ENCODE measurements around the gene TIAM1.

The TIAM1 gene

DNA sequence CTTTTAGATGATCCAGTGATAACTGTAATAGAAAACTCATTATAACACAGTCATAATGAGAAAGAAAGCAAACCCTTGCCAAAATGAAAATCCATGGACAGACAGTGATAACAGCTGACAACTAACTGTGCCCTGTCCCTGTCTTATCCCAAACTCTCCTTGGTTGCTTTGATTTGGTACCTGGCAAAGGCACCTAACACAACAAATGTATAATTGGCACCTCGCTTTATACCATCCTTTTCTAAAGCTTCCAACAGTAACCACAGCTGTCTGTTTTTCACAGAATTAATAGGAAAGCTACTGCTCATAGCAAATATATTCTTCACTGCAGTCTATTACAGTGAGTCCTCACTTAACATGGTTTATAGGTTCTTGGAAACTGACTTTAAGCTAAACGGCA is 187.4 kb downstream of the TIAM1 start:
- H2BK12ac ChIP-seq (ENCODE audit: low read length), result no peak overlapping the region
- no peak overlapping the region for H4K91ac ChIP-seq (ENCODE audit: low read depth, low read length, poor library complexity)
- no peak overlapping the region for H3K18ac ChIP-seq (ENCODE audit: low read length)
- H3K4ac ChIP-seq (ENCODE audit: low read length), result no peak overlapping the region
- no peak overlapping the region for H3K14ac ChIP-seq (ENCODE audit: low read length)
- H3K4me3 ChIP-seq (ENCODE audit: low read length in 2 of 2), result no peak overlapping the region
- no peak for DNase-seq (ENCODE audit: low spot score)
- no peak overlapping the region for H2BK5ac ChIP-seq (ENCODE audit: low read length)
- peaks cover 9 to 29% of the 10 kb centered on the region in 2 donors for H3K4me1 ChIP-seq (ENCODE audit: control insufficient read depth in 2 of 2, insufficient read depth in 1 of 2, low read depth in 1 of 2, low read length in 2 of 2)
- H2BK15ac ChIP-seq (ENCODE audit: low read length), result no peak overlapping the region
- H3K23ac ChIP-seq (ENCODE audit: low read depth, low read length, poor library complexity), result no peak overlapping the region
- H4K8ac ChIP-seq (ENCODE audit: low read depth, low read length), result no peak overlapping the region
- no CpG with 5 or more reads among the region's 2 CpGs for WGBS, 2 donors (ENCODE audit: extremely low coverage in 2 of 2, insufficient read length in 2 of 2, insufficient replicate concordance in 1 of 2)
- H3K9ac ChIP-seq (ENCODE audit: low read depth, low read length, poor library complexity), result no peak overlapping the region
- no peak overlapping the region for H2BK120ac ChIP-seq (ENCODE audit: low read depth, low read length)
- H2AK5ac ChIP-seq (ENCODE audit: low read depth, low read length), result no peak overlapping the region
- H3K9me3 ChIP-seq (replicated peaks in 1 of 2; ENCODE audit: control insufficient read depth in 2 of 2, insufficient read depth in 1 of 2, low read depth in 1 of 2, low read length in 2 of 2), result peaks cover 4 to 5% of the 10 kb centered on the region in 2 donors
- H3K79me1 ChIP-seq (ENCODE audit: low read depth, low read length), result no peaks in the 10 kb centered on the region
- H3K36me3 ChIP-seq (replicated peaks in 1 of 2; ENCODE audit: control insufficient read depth in 2 of 2, insufficient read depth in 2 of 2, low read length in 2 of 2), result peaks cover 8 to 27% of the 10 kb centered on the region in 2 donors
- H3K27ac ChIP-seq (replicated peaks; ENCODE audit: low read length), result no peak overlapping the region
- H2AFZ ChIP-seq (ENCODE audit: low read length), result no peak overlapping the region
- no peak overlapping the region for H3K4me2 ChIP-seq (ENCODE audit: insufficient read depth, low read length, poor library complexity, severe bottlenecking)
- no peaks in the 10 kb centered on the region for H3K27me3 ChIP-seq (ENCODE audit: control insufficient read depth in 3 of 3, insufficient read depth in 3 of 3, low read depth in 1 of 3, low read length in 3 of 3)

DNA sequence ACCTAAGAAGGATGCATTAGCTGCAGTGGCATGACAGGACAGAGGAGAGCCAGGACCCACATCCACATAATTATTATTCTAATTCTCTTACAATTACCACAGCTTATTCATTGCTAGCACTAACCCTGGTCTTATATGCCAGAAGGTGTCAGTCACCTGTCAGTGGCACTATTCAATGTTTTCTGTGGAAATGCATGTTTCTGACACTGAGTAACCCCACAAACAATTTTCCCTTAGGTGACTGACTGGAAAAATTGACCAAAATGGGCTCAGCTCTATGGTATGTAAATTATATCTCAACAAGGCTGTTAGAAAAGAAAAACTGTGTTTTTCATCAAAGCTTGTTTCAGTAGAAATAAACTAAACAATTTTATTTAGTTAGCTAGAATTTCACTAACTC is 187.9 kb downstream of the TIAM1 start:
- peaks cover 10 to 32% of the 10 kb centered on the region in 2 donors for H3K36me3 ChIP-seq (replicated peaks in 1 of 2; ENCODE audit: control insufficient read depth in 2 of 2, insufficient read depth in 2 of 2, low read length in 2 of 2)
- H3K4ac ChIP-seq (ENCODE audit: low read length), result no peak overlapping the region
- H2BK15ac ChIP-seq (ENCODE audit: low read length), result no peak overlapping the region
- H2AK5ac ChIP-seq (ENCODE audit: low read depth, low read length), result no peak overlapping the region
- H2BK120ac ChIP-seq (ENCODE audit: low read depth, low read length), result no peak overlapping the region
- no peak overlapping the region for H3K4me2 ChIP-seq (ENCODE audit: insufficient read depth, low read length, poor library complexity, severe bottlenecking)
- H3K23ac ChIP-seq (ENCODE audit: low read depth, low read length, poor library complexity), result no peak overlapping the region
- no peak overlapping the region for H3K27ac ChIP-seq (replicated peaks; ENCODE audit: low read length)
- no peak overlapping the region for H3K18ac ChIP-seq (ENCODE audit: low read length)
- peaks cover 4 to 8% of the 10 kb centered on the region in 2 donors for H3K9me3 ChIP-seq (replicated peaks in 1 of 2; ENCODE audit: control insufficient read depth in 2 of 2, insufficient read depth in 1 of 2, low read depth in 1 of 2, low read length in 2 of 2)
- H3K9ac ChIP-seq (ENCODE audit: low read depth, low read length, poor library complexity), result no peak overlapping the region
- no peak for DNase-seq (ENCODE audit: low spot score)
- no peak overlapping the region for H2AFZ ChIP-seq (ENCODE audit: low read length)
- H3K79me1 ChIP-seq (ENCODE audit: low read depth, low read length), result no peaks in the 10 kb centered on the region
- H4K91ac ChIP-seq (ENCODE audit: low read depth, low read length, poor library complexity), result no peak overlapping the region
- no peaks in the 10 kb centered on the region for H3K27me3 ChIP-seq (ENCODE audit: control insufficient read depth in 3 of 3, insufficient read depth in 3 of 3, low read depth in 1 of 3, low read length in 3 of 3)
- peaks cover 6 to 24% of the 10 kb centered on the region in 2 donors for H3K4me1 ChIP-seq (ENCODE audit: control insufficient read depth in 2 of 2, insufficient read depth in 1 of 2, low read depth in 1 of 2, low read length in 2 of 2)
- H3K14ac ChIP-seq (ENCODE audit: low read length), result no peak overlapping the region
- H3K4me3 ChIP-seq (ENCODE audit: low read length in 2 of 2), result no peak overlapping the region
- no peak overlapping the region for H2BK5ac ChIP-seq (ENCODE audit: low read length)
- H4K8ac ChIP-seq (ENCODE audit: low read depth, low read length), result no peak overlapping the region
- no peak overlapping the region for H2BK12ac ChIP-seq (ENCODE audit: low read length)

DNA sequence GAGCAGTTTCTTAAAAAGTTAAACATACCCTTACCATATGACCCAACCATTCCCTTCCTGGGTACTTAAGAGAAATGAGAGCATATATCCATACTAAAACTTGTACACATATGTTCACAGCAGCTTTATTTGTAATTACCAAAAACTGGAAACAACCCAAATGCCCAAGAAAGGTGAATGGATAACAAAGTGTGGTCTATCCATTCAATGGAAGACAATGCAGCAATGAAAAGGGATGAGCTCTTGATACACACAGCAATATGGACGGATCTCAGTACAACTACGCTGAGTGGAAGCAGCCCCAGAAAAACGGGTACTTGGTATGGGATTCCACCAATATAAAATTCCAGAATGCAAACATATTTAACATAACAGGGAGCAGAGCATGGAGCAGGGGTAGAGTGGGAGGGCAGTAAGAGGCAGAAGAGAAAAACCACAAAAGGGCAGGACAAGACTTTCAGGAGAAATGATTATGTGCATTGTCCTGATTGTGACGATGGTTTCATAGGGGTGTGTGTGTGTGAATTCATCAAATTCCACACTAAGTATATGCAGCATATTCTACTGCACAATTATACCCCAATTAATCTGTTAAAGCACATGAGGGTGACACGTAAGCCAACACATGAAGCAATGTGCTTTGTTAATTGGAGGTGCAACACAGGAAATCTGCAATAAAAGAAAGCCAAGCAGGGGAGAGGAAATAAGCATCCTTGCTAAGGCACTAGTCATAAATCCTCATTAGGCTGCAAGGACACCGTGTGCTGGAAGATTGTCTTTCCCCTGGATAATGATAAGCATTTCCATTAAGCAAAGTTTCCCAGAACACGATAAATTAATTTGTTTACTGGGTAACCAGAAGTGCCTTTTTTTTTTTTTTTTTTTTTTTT is 192.7 kb downstream of the TIAM1 start:
- no peak overlapping the region for H2BK120ac ChIP-seq (ENCODE audit: low read depth, low read length)
- no peak overlapping the region for H3K23ac ChIP-seq (ENCODE audit: low read depth, low read length, poor library complexity)
- H3K27me3 ChIP-seq (ENCODE audit: control insufficient read depth in 3 of 3, insufficient read depth in 3 of 3, low read depth in 1 of 3, low read length in 3 of 3), result no peaks in the 10 kb centered on the region
- H3K4me2 ChIP-seq (ENCODE audit: insufficient read depth, low read length, poor library complexity, severe bottlenecking), result no peak overlapping the region
- peaks cover 2 to 10% of the 10 kb centered on the region in 2 donors for H3K9me3 ChIP-seq (replicated peaks in 1 of 2; ENCODE audit: control insufficient read depth in 2 of 2, insufficient read depth in 1 of 2, low read depth in 1 of 2, low read length in 2 of 2)
- H3K14ac ChIP-seq (ENCODE audit: low read length), result no peak overlapping the region
- peaks cover 11 to 46% of the 10 kb centered on the region in 2 donors for H3K36me3 ChIP-seq (replicated peaks in 1 of 2; ENCODE audit: control insufficient read depth in 2 of 2, insufficient read depth in 2 of 2, low read length in 2 of 2)
- H3K18ac ChIP-seq (ENCODE audit: low read length), result no peak overlapping the region
- no peak overlapping the region for H2AK5ac ChIP-seq (ENCODE audit: low read depth, low read length)
- no peak overlapping the region for H2AFZ ChIP-seq (ENCODE audit: low read length)
- no peak overlapping the region for H2BK12ac ChIP-seq (ENCODE audit: low read length)
- no peak overlapping the region for H3K27ac ChIP-seq (replicated peaks; ENCODE audit: low read length)
- no peak overlapping the region for H3K9ac ChIP-seq (ENCODE audit: low read depth, low read length, poor library complexity)
- H3K4me1 ChIP-seq (ENCODE audit: control insufficient read depth in 2 of 2, insufficient read depth in 1 of 2, low read depth in 1 of 2, low read length in 2 of 2), result peaks cover 0 to 2% of the 10 kb centered on the region in 2 donors
- H3K4me3 ChIP-seq (ENCODE audit: low read length in 2 of 2), result no peak overlapping the region
- no peaks in the 10 kb centered on the region for H3K79me1 ChIP-seq (ENCODE audit: low read depth, low read length)
- H4K91ac ChIP-seq (ENCODE audit: low read depth, low read length, poor library complexity), result no peak overlapping the region
- DNase-seq (ENCODE audit: low spot score), result no peak
- no peak overlapping the region for H2BK5ac ChIP-seq (ENCODE audit: low read length)
- no peak overlapping the region for H3K4ac ChIP-seq (ENCODE audit: low read length)
- no peak overlapping the region for H4K8ac ChIP-seq (ENCODE audit: low read depth, low read length)
- H2BK15ac ChIP-seq (ENCODE audit: low read length), result no peak overlapping the region
- WGBS, 2 donors (ENCODE audit: extremely low coverage in 2 of 2, insufficient read length in 2 of 2, insufficient replicate concordance in 1 of 2), result no CpG with 5 or more reads among the region's 7 CpGs

DNA sequence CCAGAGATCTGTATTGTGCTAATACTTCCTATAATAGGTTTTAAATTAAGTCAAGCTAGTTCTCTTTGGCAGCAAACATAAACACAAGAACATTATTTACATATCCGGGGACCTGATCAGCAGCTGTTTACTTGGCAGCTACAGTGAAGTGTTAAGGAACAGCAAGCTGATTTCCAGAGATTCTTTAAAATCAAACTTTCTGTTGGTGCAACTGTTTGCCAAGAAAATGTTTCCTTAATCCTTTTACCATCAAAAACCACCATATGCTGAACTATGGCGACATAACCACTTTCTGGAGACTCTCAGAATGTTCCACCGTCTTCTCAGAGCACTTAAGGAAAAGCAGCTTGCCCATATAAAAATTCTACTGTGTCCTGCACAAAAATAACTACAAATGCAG is 198.8 kb downstream of the TIAM1 start:
- Histone ChIP-seq H3K79me1 (ENCODE audit: low read depth, low read length) (no peaks in the 10 kb centered on the region), H3K4ac (ENCODE audit: low read length) (no peak overlapping the region), H2AFZ (ENCODE audit: low read length) (no peak overlapping the region), H3K4me1 (ENCODE audit: control insufficient read depth in 2 of 2, insufficient read depth in 1 of 2, low read depth in 1 of 2, low read length in 2 of 2) (peaks cover 0 to 3% of the 10 kb centered on the region in 2 donors), H3K9ac (ENCODE audit: low read depth, low read length, poor library complexity) (no peak overlapping the region), H3K27me3 (ENCODE audit: control insufficient read depth in 3 of 3, insufficient read depth in 3 of 3, low read depth in 1 of 3, low read length in 3 of 3) (no peaks in the 10 kb centered on the region), H4K91ac (ENCODE audit: low read depth, low read length, poor library complexity) (no peak overlapping the region), H2BK5ac (ENCODE audit: low read length) (no peak overlapping the region), H3K27ac (replicated peaks; ENCODE audit: low read length) (no peak overlapping the region), H3K14ac (ENCODE audit: low read length) (no peak overlapping the region), H2BK120ac (ENCODE audit: low read depth, low read length) (no peak overlapping the region), H3K18ac (ENCODE audit: low read length) (no peak overlapping the region), H2BK12ac (ENCODE audit: low read length) (no peak overlapping the region), H3K23ac (ENCODE audit: low read depth, low read length, poor library complexity) (no peak overlapping the region), H2BK15ac (ENCODE audit: low read length) (no peak overlapping the region), H3K4me2 (ENCODE audit: insufficient read depth, low read length, poor library complexity, severe bottlenecking) (no peak overlapping the region), H3K9me3 (replicated peaks in 1 of 2; ENCODE audit: control insufficient read depth in 2 of 2, insufficient read depth in 1 of 2, low read depth in 1 of 2, low read length in 2 of 2) (peaks cover 1 to 5% of the 10 kb centered on the region in 2 donors), H3K36me3 (replicated peaks in 1 of 2; ENCODE audit: control insufficient read depth in 2 of 2, insufficient read depth in 2 of 2, low read length in 2 of 2) (peaks cover 16 to 31% of the 10 kb centered on the region in 2 donors), H4K8ac (ENCODE audit: low read depth, low read length) (no peak overlapping the region), H3K4me3 (ENCODE audit: low read length in 2 of 2) (no peak overlapping the region), H2AK5ac (ENCODE audit: low read depth, low read length) (no peak overlapping the region)
- no peak for DNase-seq (ENCODE audit: low spot score)
- no CpG with 5 or more reads among the region's 3 CpGs for WGBS, 2 donors (ENCODE audit: extremely low coverage in 2 of 2, insufficient read length in 2 of 2, insufficient replicate concordance in 1 of 2)
